Measurements from ENCODE around the gene DENND1A. TPM values are rescaled to one million over a fixed set of nuclear protein-coding genes. Genes with fewer than 3 reads are reported as not detected.

Gene DENND1A
- total and polyA plus RNA-seq, 2 experiments from 2014 or later = 13.1 to 28.7 TPM

GRCh38 chr9:123965801-123966686 is 36.1 kb upstream of the DENND1A start:
- no peak for ATAC-seq
- no peaks in the 10 kb centered on the region for H3F3A ChIP-seq (replicated peaks; ENCODE audit: low read depth)
- TF ChIP-seq ZNF462 (CRISPR knock-in tag; IDR thresholded peaks at IDR 0.05) (no peak), POLR2AphosphoS5 (IDR thresholded peaks at IDR 0.05; ENCODE audit: low read depth) (no peak), NANOG (IDR thresholded peaks at IDR 0.05; ENCODE audit: borderline replicate concordance) (no peak), CREB1 (CRISPR knock-in tag; IDR thresholded peaks at IDR 0.05; ENCODE audit: low read depth) (no peak), CTCF (conservative IDR thresholded peaks at IDR 0.05; ENCODE audit: low read depth in 2 of 2) (no peak), ZNF331 (CRISPR knock-in tag; IDR thresholded peaks at IDR 0.05; ENCODE audit: low read depth) (no peak), ETS1 (IDR thresholded peaks at IDR 0.05) (no peak), EZH2 (IDR thresholded peaks at IDR 0.05; ENCODE audit: low read depth, unreplicated experiment) (no peak)

More at GRCh38 chr9:123965801-123966686, 36.1 kb upstream of the DENND1A start:
- H3K4me3 Mint-ChIP-seq = no peak overlapping the region
- H3K36me3 Mint-ChIP-seq (ENCODE audit: low read depth) = no peaks in the 10 kb centered on the region
- no peaks in the 10 kb centered on the region for H3K4me1 ChIP-seq (ENCODE audit: insufficient read depth)
- H3K4me1 Mint-ChIP-seq = peaks cover 10% of the 10 kb centered on the region
- no peaks in the 10 kb centered on the region; the same call in 2 of the 3 replicates for H3K9me3 Mint-ChIP-seq
- no peak overlapping the region for H3K27ac ChIP-seq (ENCODE audit: low read depth)
- H3K27ac Mint-ChIP-seq = no peak overlapping the region
- H3K79me2 ChIP-seq (replicated peaks; ENCODE audit: insufficient read depth) = no peaks in the 10 kb centered on the region
- no peak for DNase-seq (ENCODE audit: low spot score)
- H3K4me3 ChIP-seq = no peak overlapping the region
- H4K20me1 ChIP-seq (replicated peaks; ENCODE audit: insufficient read depth) = no peaks in the 10 kb centered on the region
- H2AFZ ChIP-seq = no peak overlapping the region
- H3K27me3 ChIP-seq (ENCODE audit: insufficient read depth) = no peaks in the 10 kb centered on the region
- peaks cover 10% of the 10 kb centered on the region for H3K27me3 Mint-ChIP-seq (ENCODE audit: insufficient read depth, low read depth, poor library complexity)
- no peaks in the 10 kb centered on the region for H3K36me3 ChIP-seq (ENCODE audit: insufficient read depth)
- H3K4me2 ChIP-seq = no peak overlapping the region
- H3K9me2 ChIP-seq (ENCODE audit: insufficient read depth) = peaks cover 4% of the 10 kb centered on the region; the same call in 1 of the 2 replicates
